SK-N-SH (cell line): ENCODE results near the gene ELF5. TPM values are rescaled to one million over a fixed set of nuclear protein-coding genes. Genes with fewer than 3 reads are reported as not detected.

ENCODE experiments used
- CTCF ChIA-PET: fragments of 300-600, 350-600 bp; formaldehyde crosslinking; extraction: SDS; loops from one replicate; lab custom pipeline; 2021; lab: Yijun Ruan, JAX
- POLR2A ChIA-PET: fragments of 350-600 bp; sonication (Branson Sonifier 250); formaldehyde crosslinking; extraction: SDS; loops from one replicate; lab custom pipeline; 2020; ENCODE audit warnings: antibody characterized with exemption, inconsistent platforms; lab: Yijun Ruan, JAX
- DNase-seq: peaks from one replicate; pipeline ENCODE4 v3.0.0; 2012
- H2AFZ ChIP-seq: fragments of 200-600 bp; sonication (generic); 2 replicates; pipeline ENCODE4 v1.8.1; 2016; ENCODE audit warnings: antibody characterized with exemption, mild to moderate bottlenecking, low read depth
- H3F3A ChIP-seq: fragments of 200-600 bp; sonication (generic); replicated peaks from 2 replicates; pipeline ENCODE3; 2016; ENCODE audit warnings: antibody characterized with exemption, mild to moderate bottlenecking; ENCODE audit not compliant: insufficient read depth
- H3K27ac ChIP-seq, 2 experiments: fragments of 200-500 bp in 1 of 2; fragments of 200-600 bp in 1 of 2; sonication (Bioruptor generic) in 1 of 2; sonication (generic), shearing (Covaris generic) in 1 of 2; 2 replicates each; pipeline versions ENCODE4 v1.5.1 to v1.6.1; 2014 to 2016; ENCODE audit warnings: low read depth in 2 of 2, inconsistent platforms in 1 of 2, low read length in 1 of 2, mild to moderate bottlenecking in 1 of 2, mixed read lengths in 1 of 2
- H3K27me3 ChIP-seq: fragments of 200-600 bp; sonication (generic), shearing (Covaris generic); 2 replicates; pipeline ENCODE4 v1.6.1; 2016; ENCODE audit warnings: mixed run types; ENCODE audit not compliant: insufficient read depth
- H3K36me3 ChIP-seq, 2 experiments: fragments of 200-500 bp in 1 of 2; fragments of 200-600 bp in 1 of 2; sonication (Bioruptor generic) in 1 of 2; sonication (generic) in 1 of 2; replicated peaks in 1 of 2; 2 replicates each; pipeline versions ENCODE3 to v1.5.1; 2014 to 2016; ENCODE audit warnings: low read length in 1 of 2, mild to moderate bottlenecking in 1 of 2; ENCODE audit not compliant: insufficient read depth in 2 of 2, control insufficient read depth in 1 of 2
- H3K4me1 ChIP-seq, 2 experiments: fragments of 200-500 bp in 1 of 2; fragments of 200-600 bp in 1 of 2; sonication (Bioruptor generic) in 1 of 2; sonication (generic), shearing (Covaris generic) in 1 of 2; 2 replicates each; pipeline versions ENCODE4 v1.5.1 to v1.6.1; 2014 to 2016; ENCODE audit warnings: low read depth in 1 of 2, low read length in 1 of 2, mixed run types in 1 of 2; ENCODE audit not compliant: insufficient read depth in 2 of 2, control insufficient read depth in 1 of 2
- H3K4me2 ChIP-seq: fragments of 200-600 bp; sonication (generic), shearing (Covaris generic); 2 replicates; pipeline ENCODE4 v1.6.1; 2017; ENCODE audit warnings: mixed run types
- H3K4me3 ChIP-seq, 2 experiments: fragments of 200-500 bp in 1 of 2; fragments of 200-600 bp in 1 of 2; sonication (Bioruptor generic) in 1 of 2; sonication (generic), shearing (Covaris generic) in 1 of 2; 2 replicates each; pipeline versions ENCODE4 v1.5.1 to v1.8.1; 2014 to 2016; ENCODE audit warnings: low read depth in 2 of 2, inconsistent platforms in 1 of 2, low read length in 1 of 2, mild to moderate bottlenecking in 1 of 2, mixed read lengths in 1 of 2, moderate library complexity in 1 of 2
- H3K79me2 ChIP-seq: fragments of 200-600 bp; sonication (generic); 2 replicates; pipeline ENCODE4 v1.8.1; 2017; ENCODE audit warnings: mild to moderate bottlenecking; ENCODE audit not compliant: insufficient read depth
- H3K9ac ChIP-seq: fragments of 200-600 bp; sonication (generic); 2 replicates; pipeline ENCODE4 v1.6.1; 2017; ENCODE audit warnings: mixed run types
- H3K9me2 ChIP-seq: fragments of 200-600 bp; sonication (generic); 2 replicates; pipeline ENCODE4 v1.6.1; 2017; ENCODE audit warnings: mixed run types
- H3K9me3 ChIP-seq: fragments of 200-600 bp; sonication (generic); 2 replicates; pipeline ENCODE4 v1.6.1; 2017; ENCODE audit warnings: mixed run types, mild to moderate bottlenecking, moderate library complexity
- H4K20me1 ChIP-seq: fragments of 200-600 bp; sonication (generic); 2 replicates; pipeline ENCODE4 v1.6.1; 2017; ENCODE audit warnings: mild to moderate bottlenecking, mixed run types; ENCODE audit not compliant: insufficient read depth
- CHD2 ChIP-seq: fragments of 150-350 bp; IDR thresholded peaks from 2 replicates; pipeline ENCODE4 v1.6.1; 2018; ENCODE audit warnings: low read length; ENCODE audit not compliant: partially characterized antibody
- GABPA ChIP-seq: IDR thresholded peaks from 2 replicates; pipeline ENCODE4 v1.4.0; 2012; ENCODE audit warnings: low read depth, mild to moderate bottlenecking
- GATA2 ChIP-seq: sonication (generic); formaldehyde crosslinking; IDR thresholded peaks from 2 replicates; pipeline ENCODE4 v1.5.0; 2020; ENCODE audit warnings: mild to moderate bottlenecking, missing genetic modification reagents
- MEF2A ChIP-seq: IDR thresholded peaks from 2 replicates; pipeline ENCODE4 v1.4.0; 2012; ENCODE audit warnings: low read depth, borderline replicate concordance
- NFIC ChIP-seq: IDR thresholded peaks from 2 replicates; pipeline ENCODE4 v1.4.0; 2012; ENCODE audit warnings: borderline replicate concordance
- RAD21 ChIP-seq: IDR thresholded peaks from 2 replicates; pipeline ENCODE4 v1.6.1; 2012; ENCODE audit warnings: mild to moderate bottlenecking, low read length
- SMC3 ChIP-seq: IDR thresholded peaks from 2 replicates; pipeline ENCODE4 v1.6.1; 2012; ENCODE audit warnings: low read depth, low read length, improper control_type of control experiment
- TEAD4 ChIP-seq: IDR thresholded peaks from 2 replicates; pipeline ENCODE4 v1.4.0; 2012; ENCODE audit warnings: mild to moderate bottlenecking, borderline replicate concordance; ENCODE audit not compliant: insufficient read depth
- YY1 ChIP-seq: IDR thresholded peaks from 2 replicates; pipeline ENCODE4 v1.4.0; 2012; ENCODE audit warnings: low read depth, mild to moderate bottlenecking
- WGBS: methylation state at CpG from one replicate; pipeline ENCODE4 v1.1.6; 2017; ENCODE audit warnings: low lambda C conversion rate; 5-methylcytosine and 5-hydroxymethylcytosine counted together
- polyA plus RNA-seq, 3 experiments: library from polyadenylated mRNA; depleted of rRNA; stranded (reverse); fragments of >200 nt; gene quantifications; 2 replicates each; pipeline ENCODE4 v1.2.3, GENCODE V29; 2012
- TF ChIP-seq, protein P1 (sequence below): fragments of 150-350 bp; IDR thresholded peaks from 2 replicates; pipeline ENCODE4 v1.6.1; 2016; ENCODE audit warnings: mild to moderate bottlenecking, low read depth, low read length
- TF ChIP-seq, protein P2 (sequence below): IDR thresholded peaks from 2 replicates; pipeline ENCODE4 v1.6.1; 2012; ENCODE audit warnings: mild to moderate bottlenecking, low read depth, low read length, moderate library complexity
- TF ChIP-seq, protein P3 (sequence below): fragments of 200-600 bp; sonication (generic); IDR thresholded peaks from 2 replicates; pipeline ENCODE4 v1.6.1; 2017; ENCODE audit warnings: antibody characterized with exemption, mild to moderate bottlenecking, moderate library complexity

ELF5 gene
- polyA plus RNA-seq, 1 of the 3 experiments (the other 2 are of a cell fraction), result not detected

DNA sequence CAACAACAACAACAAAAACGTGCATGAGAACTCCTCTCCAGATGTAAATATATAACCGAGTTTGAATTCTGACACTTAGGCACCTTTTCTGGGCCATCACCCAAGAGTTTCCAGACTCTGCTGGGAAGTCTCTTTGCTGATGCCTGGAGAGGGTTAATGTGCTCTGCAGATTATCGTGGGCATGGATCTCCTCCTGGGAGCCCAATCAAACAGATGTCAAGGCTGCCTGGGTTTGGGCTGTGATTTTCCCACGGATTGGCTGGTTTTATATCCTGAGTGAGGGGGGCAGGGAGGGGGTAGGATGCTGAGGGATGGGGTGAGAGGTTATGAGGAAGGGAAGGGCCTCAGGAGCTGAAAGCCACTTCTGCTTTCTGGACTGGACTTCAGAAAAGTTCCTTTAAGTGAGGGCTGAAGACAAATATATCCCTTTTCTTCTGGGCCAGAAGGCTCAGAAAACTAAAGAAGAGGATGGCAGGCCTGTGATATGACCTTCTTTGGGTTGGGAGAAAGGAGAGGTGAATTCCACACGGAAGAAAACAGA, 4.2 kb downstream of the ELF5 start:
- Histone ChIP-seq H3F3A (no peaks in the 10 kb centered on the region), H3K27ac (no peak overlapping the region)

DNA sequence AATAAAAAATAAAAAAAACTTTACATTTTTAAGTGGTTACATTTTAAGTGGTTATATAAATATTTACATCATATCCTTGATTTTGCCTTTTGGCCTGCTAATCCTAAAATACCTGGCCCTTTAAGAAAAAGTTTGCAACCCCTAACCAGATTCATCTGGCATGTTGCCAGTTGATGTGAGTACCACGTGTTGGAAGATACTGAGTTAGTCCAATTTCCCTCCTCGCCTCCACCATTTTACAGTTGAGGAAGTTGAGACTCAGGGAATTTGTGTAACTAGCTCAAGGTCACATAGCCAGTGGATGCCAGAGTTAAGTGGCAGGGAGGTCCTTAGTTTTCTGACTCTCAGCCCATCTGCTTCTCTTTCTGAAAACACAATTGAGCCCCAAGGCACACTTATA, 5.1 kb downstream of the ELF5 start:
- POLR2A ChIA-PET, result no interaction called here
- no peaks in the 10 kb centered on the region for H4K20me1 ChIP-seq
- no peak overlapping the region for H3K27ac ChIP-seq
- no peaks in the 10 kb centered on the region for H3K36me3 ChIP-seq
- H3K79me2 ChIP-seq, result no peaks in the 10 kb centered on the region
- H3K9me3 ChIP-seq, result no peaks in the 10 kb centered on the region
- no peak overlapping the region for H3K4me2 ChIP-seq
- DNase-seq, result no peak
- CTCF ChIA-PET, result interaction anchor here (0.6 to 2.6 kb wide), 3 partner anchors 13 to 511 kb away, joined by 3 to 13 read pairs (median 3); no protein-coding TSS in a partner anchor
- H3K4me1 ChIP-seq, result peaks cover 0 to 3% of the 10 kb centered on the region in 2 experiments; a peak in 1 of 4 replicates
- no peak overlapping the region for H2AFZ ChIP-seq
- TF ChIP-seq RAD21 (no peak), TEAD4 (no peak), GABPA (no peak), SMC3 (no peak), MEF2A (no peak), YY1 (no peak), CHD2 (no peak)
- TF ChIP-seq, protein P1, sequence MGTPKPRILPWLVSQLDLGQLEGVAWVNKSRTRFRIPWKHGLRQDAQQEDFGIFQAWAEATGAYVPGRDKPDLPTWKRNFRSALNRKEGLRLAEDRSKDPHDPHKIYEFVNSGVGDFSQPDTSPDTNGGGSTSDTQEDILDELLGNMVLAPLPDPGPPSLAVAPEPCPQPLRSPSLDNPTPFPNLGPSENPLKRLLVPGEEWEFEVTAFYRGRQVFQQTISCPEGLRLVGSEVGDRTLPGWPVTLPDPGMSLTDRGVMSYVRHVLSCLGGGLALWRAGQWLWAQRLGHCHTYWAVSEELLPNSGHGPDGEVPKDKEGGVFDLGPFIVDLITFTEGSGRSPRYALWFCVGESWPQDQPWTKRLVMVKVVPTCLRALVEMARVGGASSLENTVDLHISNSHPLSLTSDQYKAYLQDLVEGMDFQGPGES, result no peak
- H3K4me3 ChIP-seq, result no peak overlapping the region
- H3K9me2 ChIP-seq, result no peaks in the 10 kb centered on the region
- H3K9ac ChIP-seq, result no peak overlapping the region
- H3F3A ChIP-seq, result no peaks in the 10 kb centered on the region
- WGBS, result 46% methylated on average over 2 of the region's 2 CpGs
- no peaks in the 10 kb centered on the region for H3K27me3 ChIP-seq

More for the DNA sequence above, 4.2 kb downstream of the ELF5 start:
- no peaks in the 10 kb centered on the region for H3K9me2 ChIP-seq
- 17% methylated on average over 5 of the region's 5 CpGs for WGBS
- no peaks in the 10 kb centered on the region for H3K9me3 ChIP-seq
- H4K20me1 ChIP-seq, result no peaks in the 10 kb centered on the region
- TF ChIP-seq GATA2 (CRISPR knock-in tag) (peak; percentile 52), NFIC (no peak)
- TF ChIP-seq, protein P2, sequence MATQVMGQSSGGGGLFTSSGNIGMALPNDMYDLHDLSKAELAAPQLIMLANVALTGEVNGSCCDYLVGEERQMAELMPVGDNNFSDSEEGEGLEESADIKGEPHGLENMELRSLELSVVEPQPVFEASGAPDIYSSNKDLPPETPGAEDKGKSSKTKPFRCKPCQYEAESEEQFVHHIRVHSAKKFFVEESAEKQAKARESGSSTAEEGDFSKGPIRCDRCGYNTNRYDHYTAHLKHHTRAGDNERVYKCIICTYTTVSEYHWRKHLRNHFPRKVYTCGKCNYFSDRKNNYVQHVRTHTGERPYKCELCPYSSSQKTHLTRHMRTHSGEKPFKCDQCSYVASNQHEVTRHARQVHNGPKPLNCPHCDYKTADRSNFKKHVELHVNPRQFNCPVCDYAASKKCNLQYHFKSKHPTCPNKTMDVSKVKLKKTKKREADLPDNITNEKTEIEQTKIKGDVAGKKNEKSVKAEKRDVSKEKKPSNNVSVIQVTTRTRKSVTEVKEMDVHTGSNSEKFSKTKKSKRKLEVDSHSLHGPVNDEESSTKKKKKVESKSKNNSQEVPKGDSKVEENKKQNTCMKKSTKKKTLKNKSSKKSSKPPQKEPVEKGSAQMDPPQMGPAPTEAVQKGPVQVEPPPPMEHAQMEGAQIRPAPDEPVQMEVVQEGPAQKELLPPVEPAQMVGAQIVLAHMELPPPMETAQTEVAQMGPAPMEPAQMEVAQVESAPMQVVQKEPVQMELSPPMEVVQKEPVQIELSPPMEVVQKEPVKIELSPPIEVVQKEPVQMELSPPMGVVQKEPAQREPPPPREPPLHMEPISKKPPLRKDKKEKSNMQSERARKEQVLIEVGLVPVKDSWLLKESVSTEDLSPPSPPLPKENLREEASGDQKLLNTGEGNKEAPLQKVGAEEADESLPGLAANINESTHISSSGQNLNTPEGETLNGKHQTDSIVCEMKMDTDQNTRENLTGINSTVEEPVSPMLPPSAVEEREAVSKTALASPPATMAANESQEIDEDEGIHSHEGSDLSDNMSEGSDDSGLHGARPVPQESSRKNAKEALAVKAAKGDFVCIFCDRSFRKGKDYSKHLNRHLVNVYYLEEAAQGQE, result no peak
- TF ChIP-seq, protein P3, sequence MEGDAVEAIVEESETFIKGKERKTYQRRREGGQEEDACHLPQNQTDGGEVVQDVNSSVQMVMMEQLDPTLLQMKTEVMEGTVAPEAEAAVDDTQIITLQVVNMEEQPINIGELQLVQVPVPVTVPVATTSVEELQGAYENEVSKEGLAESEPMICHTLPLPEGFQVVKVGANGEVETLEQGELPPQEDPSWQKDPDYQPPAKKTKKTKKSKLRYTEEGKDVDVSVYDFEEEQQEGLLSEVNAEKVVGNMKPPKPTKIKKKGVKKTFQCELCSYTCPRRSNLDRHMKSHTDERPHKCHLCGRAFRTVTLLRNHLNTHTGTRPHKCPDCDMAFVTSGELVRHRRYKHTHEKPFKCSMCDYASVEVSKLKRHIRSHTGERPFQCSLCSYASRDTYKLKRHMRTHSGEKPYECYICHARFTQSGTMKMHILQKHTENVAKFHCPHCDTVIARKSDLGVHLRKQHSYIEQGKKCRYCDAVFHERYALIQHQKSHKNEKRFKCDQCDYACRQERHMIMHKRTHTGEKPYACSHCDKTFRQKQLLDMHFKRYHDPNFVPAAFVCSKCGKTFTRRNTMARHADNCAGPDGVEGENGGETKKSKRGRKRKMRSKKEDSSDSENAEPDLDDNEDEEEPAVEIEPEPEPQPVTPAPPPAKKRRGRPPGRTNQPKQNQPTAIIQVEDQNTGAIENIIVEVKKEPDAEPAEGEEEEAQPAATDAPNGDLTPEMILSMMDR, result no peak
- H3K4me1 ChIP-seq, result peaks cover 0 to 3% of the 10 kb centered on the region in 2 experiments; a peak in 1 of 4 replicates
- H3K36me3 ChIP-seq, result no peaks in the 10 kb centered on the region
- no peaks in the 10 kb centered on the region for H3K27me3 ChIP-seq
- no peaks in the 10 kb centered on the region for H3K79me2 ChIP-seq
- H3K4me3 ChIP-seq, result no peak overlapping the region
- no peak overlapping the region for H3K4me2 ChIP-seq
- peak; percentile 50 for DNase-seq
- ChIA-PET POLR2A (no interaction called here), CTCF (interaction anchor here (1.9 to 2.6 kb wide), 2 partner anchors 17 to 883 kb away, joined by 4 to 13 read pairs; no protein-coding TSS in a partner anchor)
- H2AFZ ChIP-seq, result no peak overlapping the region
- H3K9ac ChIP-seq, result no peak overlapping the region
